Vagina (tissue), 2 donors: ENCODE data around the gene TRAF1.

Experiments used
- CTCF ChIP-seq, 3 experiments: fragments of 450-650 bp in 2 of 3; fragments of 200-600 bp in 1 of 3; sonication (generic) in 1 of 3; IDR thresholded peaks; one replicate each; pipeline ENCODE4 v1.5.1; 2017 to 2019; ENCODE audit warnings: antibody characterized with exemption in 3 of 3, mild to moderate bottlenecking in 2 of 3, moderate library complexity in 2 of 3
- POLR2A ChIP-seq, 2 donors: fragments of 450-650 bp; IDR thresholded peaks; one replicate each; pipeline ENCODE4 v1.6.1; 2017; ENCODE audit warnings: antibody characterized with exemption in 2 of 2, mild to moderate bottlenecking in 2 of 2, moderate library complexity in 2 of 2
- POLR2AphosphoS5 ChIP-seq, 2 donors: sonication (generic); formaldehyde crosslinking; IDR thresholded peaks; one replicate each; pipeline ENCODE4 v1.9.0; 2017; ENCODE audit warnings: antibody characterized with exemption in 2 of 2, mild to moderate bottlenecking in 2 of 2, low read depth in 1 of 2; ENCODE audit not compliant: insufficient read depth in 1 of 2

GRCh38 chr9:120912958-120913646 is 13.5 kb downstream of the TRAF1 start:
- TF ChIP-seq CTCF (IDR thresholded peaks at IDR 0.05) (no peak), POLR2A (IDR thresholded peaks at IDR 0.05) (no peak), POLR2AphosphoS5 (IDR thresholded peaks at IDR 0.05; ENCODE audit: insufficient read depth in 1 of 2, low read depth in 1 of 2) (no peak)
